22Rv1 (cell line): Measurements from ENCODE around the gene RNF182.

Experiments used
- ZFX ChIP-seq: fragments of 450-650 bp; IDR thresholded peaks from 2 replicates; pipeline ENCODE4 v1.6.1; 2017; ENCODE audit warnings: antibody characterized with exemption, borderline replicate concordance
- TF ChIP-seq, protein P1 (sequence below): fragments of 450-650 bp; IDR thresholded peaks from 2 replicates; pipeline ENCODE4 v1.5.1; 2017; ENCODE audit warnings: mild to moderate bottlenecking

DNA sequence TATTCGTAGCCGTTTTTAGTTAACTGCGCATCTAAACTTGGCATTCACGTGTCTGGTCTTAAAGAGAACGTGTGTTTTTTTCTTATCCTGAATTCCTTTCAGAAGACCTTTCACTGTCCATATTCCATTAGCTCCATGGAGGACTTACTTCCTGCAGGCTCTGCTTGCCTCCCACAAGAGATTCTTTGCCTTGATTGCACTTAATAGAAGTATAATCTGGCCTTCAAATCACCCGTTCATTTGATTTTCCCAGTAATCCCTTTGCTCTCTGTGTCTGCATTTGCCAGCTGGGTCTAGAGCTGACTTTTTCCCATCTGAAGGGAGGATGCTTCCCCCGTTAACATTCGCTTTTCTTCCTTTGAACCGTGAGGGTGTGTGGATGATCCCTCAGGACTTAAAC is 79.5 kb downstream of the RNF182 start:
- TF ChIP-seq, protein P1, sequence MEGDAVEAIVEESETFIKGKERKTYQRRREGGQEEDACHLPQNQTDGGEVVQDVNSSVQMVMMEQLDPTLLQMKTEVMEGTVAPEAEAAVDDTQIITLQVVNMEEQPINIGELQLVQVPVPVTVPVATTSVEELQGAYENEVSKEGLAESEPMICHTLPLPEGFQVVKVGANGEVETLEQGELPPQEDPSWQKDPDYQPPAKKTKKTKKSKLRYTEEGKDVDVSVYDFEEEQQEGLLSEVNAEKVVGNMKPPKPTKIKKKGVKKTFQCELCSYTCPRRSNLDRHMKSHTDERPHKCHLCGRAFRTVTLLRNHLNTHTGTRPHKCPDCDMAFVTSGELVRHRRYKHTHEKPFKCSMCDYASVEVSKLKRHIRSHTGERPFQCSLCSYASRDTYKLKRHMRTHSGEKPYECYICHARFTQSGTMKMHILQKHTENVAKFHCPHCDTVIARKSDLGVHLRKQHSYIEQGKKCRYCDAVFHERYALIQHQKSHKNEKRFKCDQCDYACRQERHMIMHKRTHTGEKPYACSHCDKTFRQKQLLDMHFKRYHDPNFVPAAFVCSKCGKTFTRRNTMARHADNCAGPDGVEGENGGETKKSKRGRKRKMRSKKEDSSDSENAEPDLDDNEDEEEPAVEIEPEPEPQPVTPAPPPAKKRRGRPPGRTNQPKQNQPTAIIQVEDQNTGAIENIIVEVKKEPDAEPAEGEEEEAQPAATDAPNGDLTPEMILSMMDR, result no peak
- TF ChIP-seq ZFX, result no peak
